Breast epithelium (tissue), 4 donors: Measurements from ENCODE around the gene CDK5R1. TPM values are rescaled to one million over a fixed set of nuclear protein-coding genes. Genes with fewer than 3 reads are reported as not detected.

ENCODE experiments used
- DNase-seq, 2 donors: peaks; one replicate each; pipeline ENCODE4 v3.0.0-alpha.2; 2019; ENCODE audit warnings: low spot score in 2 of 2
- H3K27ac ChIP-seq, 2 donors: fragments of 200-600 bp; sonication (generic) in 1 of 2; one replicate each; pipeline ENCODE4 v1.5.1; 2016 to 2019; ENCODE audit warnings: mild to moderate bottlenecking in 1 of 2
- H3K27me3 ChIP-seq, 2 donors: fragments of 200-600 bp; sonication (generic) in 1 of 2; one replicate each; pipeline versions ENCODE4 v1.5.1 to v1.6.0; 2017 to 2019; ENCODE audit warnings: control low read depth in 1 of 2, mild to moderate bottlenecking in 1 of 2
- H3K36me3 ChIP-seq: fragments of 200-600 bp; one replicate; pipeline ENCODE4 v1.5.1; 2019
- H3K4me1 ChIP-seq, 2 donors: fragments of 200-600 bp; sonication (generic); one replicate each; pipeline ENCODE4 v1.5.1; 2016 to 2019; ENCODE audit warnings: control low read depth in 1 of 2
- H3K4me3 ChIP-seq, 3 donors: fragments of 200-600 bp; sonication (generic); 1 replicate in 2 of 3; 2 replicates in 1 of 3; pipeline ENCODE4 v1.5.1; 2016 to 2019; ENCODE audit warnings: mild to moderate bottlenecking in 3 of 3, moderate library complexity in 2 of 3
- H3K9me3 ChIP-seq, 2 donors: fragments of 200-600 bp; sonication (generic) in 1 of 2; one replicate each; pipeline ENCODE4 v1.5.1; 2016 to 2019; ENCODE audit warnings: control low read depth in 1 of 2
- CTCF ChIP-seq, 3 donors: fragments of 450-650 bp; IDR thresholded peaks; one replicate each; pipeline ENCODE4 v1.5.1; 2016 to 2017; ENCODE audit warnings: antibody characterized with exemption in 3 of 3, mild to moderate bottlenecking in 3 of 3, moderate library complexity in 3 of 3
- POLR2A ChIP-seq: fragments of 450-650 bp; IDR thresholded peaks from one replicate; pipeline ENCODE4 v1.6.1; 2016; ENCODE audit warnings: antibody characterized with exemption, mild to moderate bottlenecking, moderate library complexity
- POLR2AphosphoS5 ChIP-seq, 3 donors: sonication (generic); formaldehyde crosslinking; IDR thresholded peaks; one replicate each; pipeline ENCODE4 v1.6.1; 2017; ENCODE audit warnings: antibody characterized with exemption in 3 of 3
- intact Hi-C: fragments of 100-400 bp; cut with DNase I; formaldehyde crosslinking; loops from one replicate; pipeline ENCODE4 v1.15.1; 2023; ENCODE audit warnings: low total_unique reads
- total RNA-seq, 3 donors: library from RNA; depleted of rRNA; stranded (reverse); fragments of >200 nt; gene quantifications; one replicate each; pipeline ENCODE4 v1.1.0, GENCODE V29; 2016

CDK5R1 gene
- total RNA-seq, 3 donors from 2014 or later = 0.66 to 0.88 (median 0.80) TPM

DNA sequence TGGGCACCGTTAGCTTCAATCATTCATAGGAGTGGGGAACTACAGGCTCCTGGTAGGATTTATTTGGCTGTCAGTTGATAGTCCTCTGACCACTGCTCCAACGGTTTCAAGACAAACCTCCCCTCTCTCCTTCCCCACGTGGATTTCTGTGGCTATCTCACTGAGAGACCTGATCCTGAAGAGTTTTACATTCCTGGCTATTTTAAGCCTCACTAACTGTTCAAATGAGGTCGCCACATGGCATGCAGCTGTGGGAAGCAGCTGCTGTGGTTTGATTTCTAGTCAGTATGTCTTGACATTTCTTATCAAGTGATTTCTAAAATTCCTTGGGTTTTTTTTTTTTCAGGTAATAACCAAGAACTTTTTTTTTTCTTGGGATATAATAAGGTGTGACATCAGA is 38.3 kb downstream of the CDK5R1 start:
- no peaks in the 10 kb centered on the region for H3K36me3 ChIP-seq
- DNase-seq = no peak
- no peaks in the 10 kb centered on the region for H3K27me3 ChIP-seq
- no peak overlapping the region for H3K27ac ChIP-seq
- no peaks in the 10 kb centered on the region for H3K9me3 ChIP-seq
- no peaks in the 10 kb centered on the region for H3K4me1 ChIP-seq
- intact Hi-C loops = no loop called here
- TF ChIP-seq POLR2AphosphoS5 (IDR thresholded peaks at IDR 0.05) (no peak), POLR2A (no peak), CTCF (IDR thresholded peaks at IDR 0.05) (no peak)
- H3K4me3 ChIP-seq = no peak overlapping the region

DNA sequence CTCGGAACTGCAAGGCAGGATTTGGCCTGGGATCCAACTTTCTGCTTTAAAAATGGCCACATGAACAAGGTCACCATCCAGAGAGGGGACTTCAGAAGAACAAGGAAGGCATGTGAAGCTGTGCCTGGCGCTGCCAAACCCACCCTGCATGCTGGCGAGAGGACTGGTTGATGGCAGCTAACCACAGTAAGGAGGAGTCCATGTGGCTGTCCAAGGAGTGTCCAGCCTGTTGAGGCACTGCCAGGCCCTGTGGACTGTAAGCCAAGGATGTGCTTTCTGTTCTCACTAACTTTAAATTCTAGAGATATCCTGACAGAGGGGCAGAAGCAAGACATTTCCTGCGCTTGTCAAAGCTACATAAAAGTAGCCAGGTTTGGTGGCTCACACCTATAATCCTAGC is 40.4 kb downstream of the CDK5R1 start:
- no peaks in the 10 kb centered on the region for H3K9me3 ChIP-seq
- no peak overlapping the region for H3K4me3 ChIP-seq
- no peaks in the 10 kb centered on the region for H3K36me3 ChIP-seq
- H3K27me3 ChIP-seq = no peaks in the 10 kb centered on the region
- intact Hi-C loops = no loop called here
- H3K27ac ChIP-seq = no peak overlapping the region
- TF ChIP-seq CTCF (IDR thresholded peaks at IDR 0.05) (no peak), POLR2AphosphoS5 (IDR thresholded peaks at IDR 0.05) (no peak), POLR2A (no peak)
- no peak for DNase-seq
- H3K4me1 ChIP-seq = no peaks in the 10 kb centered on the region

DNA sequence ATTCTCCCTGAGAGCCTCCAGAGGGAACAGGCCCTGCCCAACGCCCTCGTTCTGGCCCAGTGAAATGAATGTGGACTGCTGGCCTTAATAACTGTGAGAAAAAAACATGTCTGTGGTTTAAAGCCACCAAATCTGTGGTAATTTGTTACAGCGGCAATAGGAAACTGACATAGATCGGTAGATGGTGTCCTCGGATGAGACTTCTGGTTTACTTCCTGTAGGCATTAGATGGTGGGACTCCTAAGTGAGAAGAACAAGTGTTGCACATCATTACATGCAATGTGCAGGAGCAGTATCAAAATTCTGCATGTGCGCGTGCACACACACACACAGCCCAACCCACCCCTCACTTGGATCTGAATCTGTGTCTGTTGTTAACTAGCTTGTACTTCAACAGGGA is 42.0 kb downstream of the CDK5R1 start:
- Histone ChIP-seq H3K27me3 (no peaks in the 10 kb centered on the region), H3K27ac (no peak overlapping the region), H3K36me3 (no peaks in the 10 kb centered on the region), H3K4me1 (no peaks in the 10 kb centered on the region), H3K9me3 (no peaks in the 10 kb centered on the region), H3K4me3 (no peak overlapping the region)
- no peak for DNase-seq
- TF ChIP-seq CTCF (IDR thresholded peaks at IDR 0.05) (no peak), POLR2AphosphoS5 (IDR thresholded peaks at IDR 0.05) (no peak), POLR2A (no peak)
- intact Hi-C loops = no loop called here

GRCh38 chr17:32529604-32530003 is 42.8 kb downstream of the CDK5R1 start:
- H3K36me3 ChIP-seq = no peaks in the 10 kb centered on the region
- H3K9me3 ChIP-seq = no peaks in the 10 kb centered on the region
- H3K4me1 ChIP-seq = no peaks in the 10 kb centered on the region
- H3K27ac ChIP-seq = no peak overlapping the region
- no peaks in the 10 kb centered on the region for H3K27me3 ChIP-seq
- no peak for DNase-seq
- no peak overlapping the region for H3K4me3 ChIP-seq
- TF ChIP-seq CTCF (IDR thresholded peaks at IDR 0.05) (no peak), POLR2AphosphoS5 (IDR thresholded peaks at IDR 0.05) (no peak), POLR2A (no peak)
- intact Hi-C loops = no loop called here

GRCh38 chr17:32533296-32533695 is 46.5 kb downstream of the CDK5R1 start:
- H3K27ac ChIP-seq = no peak overlapping the region
- no peak overlapping the region for H3K4me3 ChIP-seq
- no peak for TF ChIP-seq POLR2A
- TF ChIP-seq CTCF (IDR thresholded peaks at IDR 0.05) = no peak
- TF ChIP-seq POLR2AphosphoS5 (IDR thresholded peaks at IDR 0.05) = no peak
- no peak for DNase-seq
- H3K4me1 ChIP-seq = no peaks in the 10 kb centered on the region
- no peaks in the 10 kb centered on the region for H3K9me3 ChIP-seq
- intact Hi-C loops = no loop called here
- no peaks in the 10 kb centered on the region for H3K27me3 ChIP-seq
- no peaks in the 10 kb centered on the region for H3K36me3 ChIP-seq
